SK-N-SH (cell line): Measurements from ENCODE around the gene ADGRB2. TPM values are rescaled to one million over a fixed set of nuclear protein-coding genes. Genes with fewer than 3 reads are reported as not detected.

ENCODE experiments used
- CTCF ChIA-PET: fragments of 300-600, 350-600 bp; formaldehyde crosslinking; extraction: SDS; loops from one replicate; lab custom pipeline; 2021; lab: Yijun Ruan, JAX
- POLR2A ChIA-PET: fragments of 350-600 bp; sonication (Branson Sonifier 250); formaldehyde crosslinking; extraction: SDS; loops from one replicate; lab custom pipeline; 2020; ENCODE audit warnings: antibody characterized with exemption, inconsistent platforms; lab: Yijun Ruan, JAX
- DNase-seq: peaks from one replicate; pipeline ENCODE4 v3.0.0; 2012
- H2AFZ ChIP-seq: fragments of 200-600 bp; sonication (generic); 2 replicates; pipeline ENCODE4 v1.8.1; 2016; ENCODE audit warnings: antibody characterized with exemption, mild to moderate bottlenecking, low read depth
- H3F3A ChIP-seq: fragments of 200-600 bp; sonication (generic); replicated peaks from 2 replicates; pipeline ENCODE3; 2016; ENCODE audit warnings: antibody characterized with exemption, mild to moderate bottlenecking; ENCODE audit not compliant: insufficient read depth
- H3K27ac ChIP-seq, 2 experiments: fragments of 200-500 bp in 1 of 2; fragments of 200-600 bp in 1 of 2; sonication (Bioruptor generic) in 1 of 2; sonication (generic), shearing (Covaris generic) in 1 of 2; 2 replicates each; pipeline versions ENCODE4 v1.5.1 to v1.6.1; 2014 to 2016; ENCODE audit warnings: low read depth in 2 of 2, inconsistent platforms in 1 of 2, low read length in 1 of 2, mild to moderate bottlenecking in 1 of 2, mixed read lengths in 1 of 2
- H3K27me3 ChIP-seq: fragments of 200-600 bp; sonication (generic), shearing (Covaris generic); 2 replicates; pipeline ENCODE4 v1.6.1; 2016; ENCODE audit warnings: mixed run types; ENCODE audit not compliant: insufficient read depth
- H3K36me3 ChIP-seq, 2 experiments: fragments of 200-500 bp in 1 of 2; fragments of 200-600 bp in 1 of 2; sonication (Bioruptor generic) in 1 of 2; sonication (generic) in 1 of 2; replicated peaks in 1 of 2; 2 replicates each; pipeline versions ENCODE3 to v1.5.1; 2014 to 2016; ENCODE audit warnings: low read length in 1 of 2, mild to moderate bottlenecking in 1 of 2; ENCODE audit not compliant: insufficient read depth in 2 of 2, control insufficient read depth in 1 of 2
- H3K4me1 ChIP-seq, 2 experiments: fragments of 200-500 bp in 1 of 2; fragments of 200-600 bp in 1 of 2; sonication (Bioruptor generic) in 1 of 2; sonication (generic), shearing (Covaris generic) in 1 of 2; 2 replicates each; pipeline versions ENCODE4 v1.5.1 to v1.6.1; 2014 to 2016; ENCODE audit warnings: low read depth in 1 of 2, low read length in 1 of 2, mixed run types in 1 of 2; ENCODE audit not compliant: insufficient read depth in 2 of 2, control insufficient read depth in 1 of 2
- H3K4me2 ChIP-seq: fragments of 200-600 bp; sonication (generic), shearing (Covaris generic); 2 replicates; pipeline ENCODE4 v1.6.1; 2017; ENCODE audit warnings: mixed run types
- H3K4me3 ChIP-seq, 2 experiments: fragments of 200-500 bp in 1 of 2; fragments of 200-600 bp in 1 of 2; sonication (Bioruptor generic) in 1 of 2; sonication (generic), shearing (Covaris generic) in 1 of 2; 2 replicates each; pipeline versions ENCODE4 v1.5.1 to v1.8.1; 2014 to 2016; ENCODE audit warnings: low read depth in 2 of 2, inconsistent platforms in 1 of 2, low read length in 1 of 2, mild to moderate bottlenecking in 1 of 2, mixed read lengths in 1 of 2, moderate library complexity in 1 of 2
- H3K79me2 ChIP-seq: fragments of 200-600 bp; sonication (generic); 2 replicates; pipeline ENCODE4 v1.8.1; 2017; ENCODE audit warnings: mild to moderate bottlenecking; ENCODE audit not compliant: insufficient read depth
- H3K9ac ChIP-seq: fragments of 200-600 bp; sonication (generic); 2 replicates; pipeline ENCODE4 v1.6.1; 2017; ENCODE audit warnings: mixed run types
- H3K9me2 ChIP-seq: fragments of 200-600 bp; sonication (generic); 2 replicates; pipeline ENCODE4 v1.6.1; 2017; ENCODE audit warnings: mixed run types
- H3K9me3 ChIP-seq: fragments of 200-600 bp; sonication (generic); 2 replicates; pipeline ENCODE4 v1.6.1; 2017; ENCODE audit warnings: mixed run types, mild to moderate bottlenecking, moderate library complexity
- H4K20me1 ChIP-seq: fragments of 200-600 bp; sonication (generic); 2 replicates; pipeline ENCODE4 v1.6.1; 2017; ENCODE audit warnings: mild to moderate bottlenecking, mixed run types; ENCODE audit not compliant: insufficient read depth
- EZH2phosphoT487 ChIP-seq: fragments of 200-600 bp; sonication (generic); IDR thresholded peaks from 2 replicates; pipeline ENCODE4 v1.6.1; 2017; ENCODE audit warnings: low read depth, mixed run types, mild to moderate bottlenecking, antibody characterized with exemption, moderate library complexity, borderline replicate concordance
- FOSL2 ChIP-seq: IDR thresholded peaks from 2 replicates; pipeline ENCODE4 v1.4.0; 2012; ENCODE audit warnings: low read depth, mild to moderate bottlenecking, moderate library complexity, borderline replicate concordance
- FOXJ3 ChIP-seq: sonication (generic); formaldehyde crosslinking; IDR thresholded peaks from 2 replicates; pipeline ENCODE4 v1.5.1; 2020; ENCODE audit warnings: mild to moderate bottlenecking, missing genetic modification reagents
- MEF2A ChIP-seq: IDR thresholded peaks from 2 replicates; pipeline ENCODE4 v1.4.0; 2012; ENCODE audit warnings: low read depth, borderline replicate concordance
- NRF1 ChIP-seq: IDR thresholded peaks from 2 replicates; pipeline ENCODE4 v1.6.1; 2012; ENCODE audit warnings: low read depth, mild to moderate bottlenecking, low read length
- POLR2AphosphoS5 ChIP-seq: IDR thresholded peaks from 2 replicates; pipeline ENCODE4 v1.6.1; 2012; ENCODE audit warnings: low read depth, low read length
- RCOR1 ChIP-seq: fragments of 150-350 bp; IDR thresholded peaks from 2 replicates; pipeline ENCODE4 v1.6.1; 2017; ENCODE audit warnings: antibody characterized with exemption, low read length
- RFX5 ChIP-seq: IDR thresholded peaks from 2 replicates; pipeline ENCODE4 v1.6.1; 2012; ENCODE audit warnings: mild to moderate bottlenecking, improper control_type of control experiment, low read length
- SMC3 ChIP-seq: IDR thresholded peaks from 2 replicates; pipeline ENCODE4 v1.6.1; 2012; ENCODE audit warnings: low read depth, low read length, improper control_type of control experiment
- TAF1 ChIP-seq: IDR thresholded peaks from 2 replicates; pipeline ENCODE4 v1.6.1; 2012; ENCODE audit warnings: low read depth, mild to moderate bottlenecking, low read length, moderate library complexity, borderline replicate concordance
- WGBS: methylation state at CpG from one replicate; pipeline ENCODE4 v1.1.6; 2017; ENCODE audit warnings: low lambda C conversion rate; 5-methylcytosine and 5-hydroxymethylcytosine counted together
- polyA plus RNA-seq, 3 experiments: library from polyadenylated mRNA; depleted of rRNA; stranded (reverse); fragments of >200 nt; gene quantifications; 2 replicates each; pipeline ENCODE4 v1.2.3, GENCODE V29; 2012
- TF ChIP-seq, protein P1 (sequence below): fragments of 150-350 bp; IDR thresholded peaks from 2 replicates; pipeline ENCODE4 v1.6.1; 2017; ENCODE audit warnings: antibody characterized with exemption, low read length, low read depth, borderline replicate concordance
- TF ChIP-seq, protein P2 (sequence below): IDR thresholded peaks from 2 replicates; pipeline ENCODE4 v1.4.0; 2012; ENCODE audit warnings: low read depth
- TF ChIP-seq, protein P3 (sequence below): fragments of 200-600 bp; sonication (generic); IDR thresholded peaks from 2 replicates; pipeline ENCODE4 v1.6.1; 2017; ENCODE audit warnings: antibody characterized with exemption, mild to moderate bottlenecking, moderate library complexity

Gene ADGRB2
- polyA plus RNA-seq, 1 of the 3 experiments (the other 2 are of a cell fraction): 13.0 TPM

- no peak for TF ChIP-seq RFX5
Observed at GRCh38 chr1:31799895-31800673, 35.9 kb upstream of the ADGRB2 start (continued).

- TF ChIP-seq FOXJ3 (CRISPR knock-in tag): no peak
- TF ChIP-seq SMC3: no peak
- TF ChIP-seq, protein P1, sequence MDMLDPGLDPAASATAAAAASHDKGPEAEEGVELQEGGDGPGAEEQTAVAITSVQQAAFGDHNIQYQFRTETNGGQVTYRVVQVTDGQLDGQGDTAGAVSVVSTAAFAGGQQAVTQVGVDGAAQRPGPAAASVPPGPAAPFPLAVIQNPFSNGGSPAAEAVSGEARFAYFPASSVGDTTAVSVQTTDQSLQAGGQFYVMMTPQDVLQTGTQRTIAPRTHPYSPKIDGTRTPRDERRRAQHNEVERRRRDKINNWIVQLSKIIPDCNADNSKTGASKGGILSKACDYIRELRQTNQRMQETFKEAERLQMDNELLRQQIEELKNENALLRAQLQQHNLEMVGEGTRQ: no peak
- TF ChIP-seq RFX5: no peak
- no peak for TF ChIP-seq NRF1
- no peak for TF ChIP-seq RCOR1
- TF ChIP-seq TAF1: no peak
- no peak for TF ChIP-seq POLR2AphosphoS5
- no peak for TF ChIP-seq FOSL2
- no peak for TF ChIP-seq EZH2phosphoT487
- TF ChIP-seq, protein P2, sequence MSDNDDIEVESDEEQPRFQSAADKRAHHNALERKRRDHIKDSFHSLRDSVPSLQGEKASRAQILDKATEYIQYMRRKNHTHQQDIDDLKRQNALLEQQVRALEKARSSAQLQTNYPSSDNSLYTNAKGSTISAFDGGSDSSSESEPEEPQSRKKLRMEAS: no peak
- no peak for TF ChIP-seq MEF2A
- TF ChIP-seq, protein P3, sequence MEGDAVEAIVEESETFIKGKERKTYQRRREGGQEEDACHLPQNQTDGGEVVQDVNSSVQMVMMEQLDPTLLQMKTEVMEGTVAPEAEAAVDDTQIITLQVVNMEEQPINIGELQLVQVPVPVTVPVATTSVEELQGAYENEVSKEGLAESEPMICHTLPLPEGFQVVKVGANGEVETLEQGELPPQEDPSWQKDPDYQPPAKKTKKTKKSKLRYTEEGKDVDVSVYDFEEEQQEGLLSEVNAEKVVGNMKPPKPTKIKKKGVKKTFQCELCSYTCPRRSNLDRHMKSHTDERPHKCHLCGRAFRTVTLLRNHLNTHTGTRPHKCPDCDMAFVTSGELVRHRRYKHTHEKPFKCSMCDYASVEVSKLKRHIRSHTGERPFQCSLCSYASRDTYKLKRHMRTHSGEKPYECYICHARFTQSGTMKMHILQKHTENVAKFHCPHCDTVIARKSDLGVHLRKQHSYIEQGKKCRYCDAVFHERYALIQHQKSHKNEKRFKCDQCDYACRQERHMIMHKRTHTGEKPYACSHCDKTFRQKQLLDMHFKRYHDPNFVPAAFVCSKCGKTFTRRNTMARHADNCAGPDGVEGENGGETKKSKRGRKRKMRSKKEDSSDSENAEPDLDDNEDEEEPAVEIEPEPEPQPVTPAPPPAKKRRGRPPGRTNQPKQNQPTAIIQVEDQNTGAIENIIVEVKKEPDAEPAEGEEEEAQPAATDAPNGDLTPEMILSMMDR: no peak
- H3K9me3 ChIP-seq: no peaks in the 10 kb centered on the region
- peaks cover 8% of the 10 kb centered on the region for H3F3A ChIP-seq
- no peaks in the 10 kb centered on the region for H3K9me2 ChIP-seq
- no peak for DNase-seq
- POLR2A ChIA-PET: no interaction called here
- peak overlapping the region; percentile 94 for H3K4me2 ChIP-seq
- peak overlapping the region; percentile 48 for H2AFZ ChIP-seq
- no peaks in the 10 kb centered on the region for H3K27me3 ChIP-seq
- peaks cover 17% of the 10 kb centered on the region for H3K79me2 ChIP-seq
- CTCF ChIA-PET: interaction anchor here (1.7 to 7.9 kb wide), 3 partner anchors 10 to 164 kb away, joined by 4 to 62 read pairs (median 13); no protein-coding TSS in a partner anchor
- H3K36me3 ChIP-seq: no peaks in the 10 kb centered on the region
- WGBS: 90% methylated on average over 3 of the region's 9 CpGs
- no peak overlapping the region for H3K9ac ChIP-seq
- H4K20me1 ChIP-seq: no peaks in the 10 kb centered on the region
- H3K4me1 ChIP-seq: peaks cover 7 to 31% of the 10 kb centered on the region in 2 experiments; a peak in 3 of 4 replicates
- H3K4me3 ChIP-seq: 0 out of 4 replicates have a peak overlapping the region, but pooled peaks of 1 of the 2 experiments have one; percentile 65
- H3K27ac ChIP-seq: peak overlapping the region in 1 of 2 experiments; percentile 74; a peak in 2 of 4 replicates
Observed at GRCh38 chr1:31799196-31799894, 35.2 kb upstream of the ADGRB2 start.
